Kidney epithelial cell (primary cell): ENCODE results near the gene COL23A1. TPM values are rescaled to one million over a fixed set of nuclear protein-coding genes. Genes with fewer than 3 reads are reported as not detected.

Source experiments
- DNase-seq: peaks from one replicate; pipeline ENCODE4 v3.0.0-alpha.2; 2010; ENCODE audit warnings: low read depth
- H3K27me3 ChIP-seq: 2 replicates; pipeline ENCODE4 v1.6.0; 2011; ENCODE audit warnings: low read length; ENCODE audit not compliant: control insufficient read depth, insufficient read depth
- H3K36me3 ChIP-seq: 2 replicates; pipeline ENCODE4 v1.5.1; 2011; ENCODE audit warnings: low read length; ENCODE audit not compliant: control insufficient read depth, insufficient read depth
- H3K4me3 ChIP-seq: 2 replicates; pipeline ENCODE4 v1.5.1; 2011; ENCODE audit warnings: low read depth, mild to moderate bottlenecking, control low read depth, low read length
- total RNA-seq: library from RNA; depleted of rRNA; stranded (reverse); fragments of >200 nt; gene quantifications from 2 replicates; pipeline ENCODE4 v1.2.3, GENCODE V29; 2015
- TF ChIP-seq, protein P1 (sequence below): IDR thresholded peaks from 2 replicates; pipeline ENCODE4 v1.5.1; 2011; ENCODE audit warnings: mild to moderate bottlenecking, moderate library complexity, low read length, control low read depth, inconsistent platforms; ENCODE audit not compliant: insufficient read depth, poor library complexity, severe bottlenecking

The COL23A1 gene
- total RNA-seq, 1 donor from 2014 or later: 0.17 TPM

- DNase-seq: no peak
- TF ChIP-seq, protein P1, sequence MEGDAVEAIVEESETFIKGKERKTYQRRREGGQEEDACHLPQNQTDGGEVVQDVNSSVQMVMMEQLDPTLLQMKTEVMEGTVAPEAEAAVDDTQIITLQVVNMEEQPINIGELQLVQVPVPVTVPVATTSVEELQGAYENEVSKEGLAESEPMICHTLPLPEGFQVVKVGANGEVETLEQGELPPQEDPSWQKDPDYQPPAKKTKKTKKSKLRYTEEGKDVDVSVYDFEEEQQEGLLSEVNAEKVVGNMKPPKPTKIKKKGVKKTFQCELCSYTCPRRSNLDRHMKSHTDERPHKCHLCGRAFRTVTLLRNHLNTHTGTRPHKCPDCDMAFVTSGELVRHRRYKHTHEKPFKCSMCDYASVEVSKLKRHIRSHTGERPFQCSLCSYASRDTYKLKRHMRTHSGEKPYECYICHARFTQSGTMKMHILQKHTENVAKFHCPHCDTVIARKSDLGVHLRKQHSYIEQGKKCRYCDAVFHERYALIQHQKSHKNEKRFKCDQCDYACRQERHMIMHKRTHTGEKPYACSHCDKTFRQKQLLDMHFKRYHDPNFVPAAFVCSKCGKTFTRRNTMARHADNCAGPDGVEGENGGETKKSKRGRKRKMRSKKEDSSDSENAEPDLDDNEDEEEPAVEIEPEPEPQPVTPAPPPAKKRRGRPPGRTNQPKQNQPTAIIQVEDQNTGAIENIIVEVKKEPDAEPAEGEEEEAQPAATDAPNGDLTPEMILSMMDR: no peak
- no peaks in the 10 kb centered on the region for H3K27me3 ChIP-seq
- H3K4me3 ChIP-seq: no peak overlapping the region
- H3K36me3 ChIP-seq: no peaks in the 10 kb centered on the region
Observed at GRCh38 chr5:178544166-178544834, 45.9 kb downstream of the COL23A1 start.

DNA sequence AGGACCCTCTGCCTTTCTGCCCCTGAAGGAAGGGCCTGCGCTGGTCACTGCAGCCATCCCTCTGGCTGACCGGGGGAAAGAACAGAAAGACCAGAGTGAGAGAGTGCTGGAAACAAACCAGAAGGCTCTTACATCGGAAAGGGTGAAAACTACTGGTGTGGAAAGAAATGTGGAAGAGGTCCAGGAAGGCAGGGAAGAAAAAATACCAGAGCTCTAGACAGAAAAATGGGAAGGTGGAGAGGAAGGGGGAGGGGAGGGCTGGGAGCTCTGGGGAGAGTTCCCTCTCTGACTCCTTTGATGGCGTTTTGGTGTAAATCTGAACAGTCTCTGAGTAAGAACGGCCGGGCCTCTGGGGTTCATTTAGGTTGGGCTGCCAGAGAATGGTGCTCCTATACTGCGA, 47.7 kb downstream of the COL23A1 start:
- TF ChIP-seq, protein P1: no peak
- no peak overlapping the region for H3K4me3 ChIP-seq
- H3K36me3 ChIP-seq: no peaks in the 10 kb centered on the region
- no peaks in the 10 kb centered on the region for H3K27me3 ChIP-seq
- peak; percentile 58 for DNase-seq

DNA sequence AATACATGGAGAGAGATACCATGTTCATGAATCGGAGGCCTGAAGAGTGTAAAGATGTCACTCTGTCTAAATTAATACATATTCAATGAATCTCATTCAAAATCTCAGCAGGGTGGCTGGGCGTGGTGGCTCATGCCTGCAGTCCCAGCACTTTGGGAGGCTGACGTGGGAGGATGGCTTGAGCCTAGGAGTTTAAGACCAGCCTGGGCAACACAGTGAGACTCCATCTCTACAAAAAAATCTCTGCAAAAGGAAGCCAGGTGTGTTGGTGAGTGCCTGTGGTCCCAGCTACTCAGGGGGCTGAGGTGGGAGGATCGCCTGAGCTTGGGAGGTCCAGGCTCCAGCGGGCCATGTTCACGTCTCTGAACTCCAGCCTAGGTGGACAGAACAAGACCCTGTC, 49.7 kb downstream of the COL23A1 start:
- Histone ChIP-seq H3K27me3 (no peaks in the 10 kb centered on the region), H3K4me3 (no peak overlapping the region), H3K36me3 (no peaks in the 10 kb centered on the region)
- TF ChIP-seq, protein P1: no peak
- DNase-seq: no peak

- no peaks in the 10 kb centered on the region for H3K27me3 ChIP-seq
- TF ChIP-seq, protein P1: no peak
- DNase-seq: no peak
- no peaks in the 10 kb centered on the region for H3K36me3 ChIP-seq
- H3K4me3 ChIP-seq: no peak overlapping the region
Observed at GRCh38 chr5:178538741-178539229, 51.4 kb downstream of the COL23A1 start.

DNA sequence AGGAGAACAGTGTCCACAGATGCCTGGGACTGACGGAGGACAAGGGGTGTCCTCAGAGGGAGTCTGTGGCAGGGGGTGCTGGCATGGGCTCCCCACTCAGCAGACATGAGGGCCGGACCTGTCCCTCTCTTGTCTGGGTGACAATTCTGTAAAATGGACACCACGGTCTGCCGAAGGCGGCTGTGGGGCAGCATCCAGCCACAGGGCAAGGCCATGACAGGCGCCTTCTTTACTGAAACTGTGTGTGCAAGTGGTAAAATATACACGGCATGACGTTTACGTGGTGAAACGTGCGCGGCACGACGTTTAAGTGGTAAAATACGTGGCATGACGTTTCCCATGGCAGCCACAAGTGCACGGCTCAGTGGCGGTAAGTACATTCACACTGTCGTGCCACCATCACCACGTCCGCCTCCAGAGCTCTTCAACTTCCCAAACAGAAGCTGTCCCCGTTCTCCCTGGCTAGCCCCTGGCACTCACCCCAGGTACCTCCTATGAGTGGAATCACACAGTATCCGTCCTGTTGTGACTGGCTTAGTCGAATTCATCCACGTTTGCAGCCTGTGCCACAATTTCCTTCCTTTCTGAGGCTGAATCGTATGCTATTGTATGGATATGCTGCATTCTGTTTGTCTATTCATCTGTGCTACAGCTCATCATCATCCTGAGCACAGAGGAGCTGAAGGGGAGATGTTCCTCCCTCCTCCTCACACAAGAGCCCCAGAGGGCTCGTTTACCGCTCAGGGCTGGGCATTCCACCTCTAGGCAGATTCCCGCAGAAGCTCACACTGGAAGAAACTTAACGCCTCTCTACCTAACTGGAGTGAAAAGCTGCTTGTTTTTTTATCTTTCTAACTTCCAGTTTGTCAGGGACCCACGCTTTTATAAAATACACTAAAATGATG, 52.5 kb downstream of the COL23A1 start:
- no peak for DNase-seq
- TF ChIP-seq, protein P1: no peak
- H3K36me3 ChIP-seq: no peaks in the 10 kb centered on the region
- H3K27me3 ChIP-seq: no peaks in the 10 kb centered on the region
- H3K4me3 ChIP-seq: no peak overlapping the region
